H1 (cell line): Measurements from ENCODE around the gene DPYD. TPM values are rescaled to one million over a fixed set of nuclear protein-coding genes. Genes with fewer than 3 reads are reported as not detected.

Experiments used
- EGR1 ChIP-seq: IDR thresholded peaks from 2 replicates; pipeline ENCODE4 v1.6.1; 2011; ENCODE audit warnings: low read depth, low read length, borderline replicate concordance
- HDAC2 ChIP-seq, 2 experiments: fragments of 300-600 bp in 1 of 2; sonication (generic) in 1 of 2; IDR thresholded peaks; 2 replicates each; pipeline ENCODE4 v1.6.1; 2011 to 2012; ENCODE audit warnings: low read depth in 2 of 2, low read length in 2 of 2, mild to moderate bottlenecking in 2 of 2, moderate library complexity in 2 of 2, borderline replicate concordance in 1 of 2, inconsistent platforms in 1 of 2
- JUND ChIP-seq: IDR thresholded peaks from 2 replicates; pipeline ENCODE4 v1.6.1; 2011; ENCODE audit warnings: mild to moderate bottlenecking, improper control_type of control experiment, low read length
- KDM4A ChIP-seq: IDR thresholded peaks from one replicate; pipeline ENCODE4 v1.7.1; 2012; ENCODE audit warnings: low read depth, mild to moderate bottlenecking, moderate library complexity, low read length, inconsistent platforms; ENCODE audit not compliant: severe bottlenecking
- polyA plus RNA-seq, 7 experiments: library from polyadenylated mRNA; depleted of rRNA in 3 of 7; stranded (reverse) in 5 of 7; unstranded in 2 of 7; fragments of >200 nt in 5 of 7; fragments of 200-250 nt in 2 of 7; gene quantifications; 1 replicate in 5 of 7; 2 replicates in 1 of 7; 4 replicates in 1 of 7; pipeline versions ENCODE4 v1.2.1 to v1.2.3, GENCODE V29; 2011 to 2013; ENCODE audit warnings: missing spikeins in 2 of 7, mixed read lengths in 2 of 7
- total RNA-seq: library from RNA; stranded (reverse); fragmentation: NEBNext Ultra II Directional; extraction: Animal tissue kit (Norgen Biotek cat#: 25700); gene quantifications from 2 replicates; pipeline ENCODE4 v1.2.1, GENCODE V29; 2021

DPYD gene
- total and polyA plus RNA-seq, 2 of the 8 experiments (the other 6 are each of a cell fraction or from before 2014, with no cell fraction given) = 0.29 to 0.73 TPM

DNA sequence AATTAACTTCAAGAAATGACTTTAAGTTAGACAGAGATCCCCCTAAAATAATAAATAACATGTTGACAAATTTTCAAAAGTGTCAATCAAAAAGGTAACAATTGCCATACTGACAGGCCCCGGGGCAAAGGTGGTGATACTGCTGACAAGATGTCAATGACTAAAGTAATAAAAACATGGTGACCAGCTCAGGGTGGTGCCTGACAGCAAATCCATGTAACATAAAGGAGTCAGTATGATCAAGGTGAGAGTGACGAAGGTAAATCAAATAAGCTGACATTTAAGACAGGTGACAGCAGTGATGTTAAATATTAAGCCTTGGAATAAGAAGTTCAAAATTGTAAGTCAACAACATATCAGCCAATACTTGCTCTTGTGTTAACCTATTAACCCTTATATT lies 387.5 kb downstream of the DPYD start (continued):
- TF ChIP-seq HDAC2 (IDR thresholded peaks at IDR 0.05; ENCODE audit: borderline replicate concordance in 1 of 2, low read depth in 2 of 2, low read length in 2 of 2) (no peak), KDM4A (no peak), JUND (no peak), EGR1 (no peak)
